GM18868 (cell line): ENCODE results near the gene PKN3.
"Not testable (repeated sequence)": the region's sequence is repeated elsewhere in the genome, so short reads cannot be mapped to it uniquely, and the experiment has no call there.

ENCODE experiments used
- ATAC-seq: cut with Tn5 transposase; IDR thresholded peaks from one replicate; pipeline ENCODE4 v1.9.1; 2021; ENCODE audit warnings: mild to moderate bottlenecking, moderate library complexity; ENCODE audit not compliant: unreplicated experiment

Gene PKN3

DNA sequence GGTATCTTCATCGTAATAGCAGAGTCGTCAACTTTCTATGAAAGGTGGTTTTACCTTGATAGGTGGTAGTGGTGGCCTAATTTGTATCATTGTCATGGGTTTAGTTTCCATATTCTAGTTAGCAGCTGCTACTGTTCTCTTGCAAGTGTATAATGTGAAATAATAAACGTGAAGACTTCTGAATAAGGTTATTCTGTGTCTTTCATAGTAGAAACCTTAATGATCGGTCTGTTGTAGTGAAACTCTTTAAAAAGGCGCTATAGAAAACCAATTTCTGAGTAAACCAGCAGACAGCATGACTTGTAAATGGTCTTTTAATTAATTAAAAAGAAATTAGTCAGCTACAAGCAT lies 11.6 kb upstream of the PKN3 start:
- no peak for ATAC-seq

DNA sequence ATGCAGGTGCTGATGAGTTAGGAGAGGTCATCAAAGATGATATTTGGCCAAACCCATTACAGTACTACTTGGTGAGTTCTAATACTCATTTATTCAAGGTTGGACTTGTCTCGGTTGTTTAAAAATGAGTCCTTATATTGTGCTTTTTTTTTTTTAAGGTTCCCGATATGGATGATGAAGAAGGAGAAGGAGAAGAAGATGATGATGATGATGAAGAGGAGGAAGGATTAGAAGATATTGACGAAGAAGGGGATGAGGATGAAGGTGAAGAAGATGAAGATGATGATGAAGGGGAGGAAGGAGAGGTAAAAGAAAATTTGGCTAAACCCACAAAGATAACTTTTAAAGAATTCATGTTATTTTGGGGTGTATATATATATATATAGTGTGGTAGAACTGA lies 8.6 kb upstream of the PKN3 start:
- not testable (repeated sequence) for ATAC-seq

DNA sequence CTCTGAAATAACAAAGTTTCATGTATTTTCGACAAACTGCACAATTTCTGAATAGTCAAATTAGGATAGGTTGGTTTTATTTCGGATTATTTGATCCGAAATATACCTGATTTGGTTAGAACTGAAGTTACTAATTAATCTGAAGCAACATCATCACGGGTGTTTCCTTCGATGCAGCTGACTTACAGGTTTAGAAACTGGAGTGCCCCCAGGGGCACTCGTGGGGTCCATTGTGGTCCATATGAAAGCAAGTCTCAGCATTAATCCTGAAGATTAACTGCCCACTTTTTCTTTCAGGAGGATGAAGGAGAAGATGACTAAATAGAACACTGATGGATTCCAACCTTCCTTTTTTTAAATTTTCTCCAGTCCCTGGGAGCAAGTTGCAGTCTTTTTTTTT lies 8.0 kb upstream of the PKN3 start:
- no peak for ATAC-seq

DNA sequence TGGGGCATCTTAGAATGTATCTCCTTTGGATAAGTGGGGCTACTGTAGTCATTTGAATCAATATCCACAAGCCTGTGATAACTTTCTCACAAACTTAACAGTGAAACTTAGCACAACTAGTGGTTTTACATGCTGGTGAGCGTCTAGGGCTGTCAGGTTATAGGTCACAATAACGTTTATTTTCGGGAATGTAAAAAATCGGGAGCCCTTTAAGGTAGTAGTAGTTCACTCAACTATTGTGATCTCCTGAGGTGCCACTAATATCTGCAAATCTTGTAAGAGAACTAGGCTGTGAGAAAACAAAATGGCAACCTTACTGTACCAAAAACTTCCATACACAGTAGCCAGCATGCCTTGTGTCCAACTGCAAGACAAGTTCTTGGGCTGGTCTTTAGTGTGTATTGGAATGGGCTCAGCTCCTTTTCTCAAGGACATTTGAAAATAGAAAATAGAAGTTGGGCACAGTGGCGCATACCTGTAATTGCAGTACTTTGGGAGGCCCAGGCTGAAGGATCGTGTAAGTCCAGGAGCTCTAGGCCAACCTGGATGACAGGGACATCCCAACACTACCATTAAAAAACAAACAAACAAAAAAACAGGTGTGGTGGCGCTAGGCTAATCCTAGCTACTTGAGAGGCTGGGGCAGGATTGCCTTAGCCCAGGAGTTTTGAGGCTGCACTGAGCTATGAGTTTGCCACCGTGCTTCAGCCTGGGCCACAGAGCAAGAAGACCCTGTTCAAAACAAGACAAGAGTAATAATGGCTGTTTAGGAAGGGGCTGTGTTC lies 5.2 kb upstream of the PKN3 start:
- no peak for ATAC-seq

DNA sequence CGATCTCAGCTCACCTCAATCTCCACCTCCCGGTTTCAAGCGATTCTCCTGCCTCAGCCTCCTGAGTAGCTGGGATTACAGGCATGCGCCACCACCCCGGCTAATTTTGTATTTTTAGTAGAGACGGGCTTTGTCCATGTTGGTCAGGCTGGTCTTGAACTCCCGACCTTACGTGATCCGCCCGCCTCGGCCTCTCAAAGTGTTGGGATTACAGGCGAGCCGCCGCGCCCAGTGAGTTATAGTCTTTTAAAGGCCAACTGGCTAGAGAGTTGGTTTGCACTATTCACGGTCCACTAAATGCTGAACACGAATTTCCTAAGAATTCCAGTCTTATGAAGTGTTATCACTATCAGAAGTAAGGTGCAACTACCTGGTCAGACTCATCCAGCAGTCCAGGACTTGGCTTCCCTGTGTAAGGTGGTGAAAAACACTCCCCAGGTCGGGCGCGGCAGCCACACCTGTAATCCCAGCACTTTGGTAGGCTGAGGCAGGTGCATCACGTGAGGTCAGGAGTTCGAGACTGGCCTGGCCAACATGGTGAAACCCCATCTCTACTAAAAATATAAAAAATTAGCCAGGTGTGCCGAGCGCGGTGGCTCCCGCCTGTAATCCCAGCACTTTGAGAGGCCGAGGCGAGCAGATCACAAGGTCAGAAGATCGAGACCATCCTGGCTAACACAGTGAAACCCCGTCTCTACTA lies 3.1 kb upstream of the PKN3 start:
- not testable (repeated sequence) for ATAC-seq

DNA sequence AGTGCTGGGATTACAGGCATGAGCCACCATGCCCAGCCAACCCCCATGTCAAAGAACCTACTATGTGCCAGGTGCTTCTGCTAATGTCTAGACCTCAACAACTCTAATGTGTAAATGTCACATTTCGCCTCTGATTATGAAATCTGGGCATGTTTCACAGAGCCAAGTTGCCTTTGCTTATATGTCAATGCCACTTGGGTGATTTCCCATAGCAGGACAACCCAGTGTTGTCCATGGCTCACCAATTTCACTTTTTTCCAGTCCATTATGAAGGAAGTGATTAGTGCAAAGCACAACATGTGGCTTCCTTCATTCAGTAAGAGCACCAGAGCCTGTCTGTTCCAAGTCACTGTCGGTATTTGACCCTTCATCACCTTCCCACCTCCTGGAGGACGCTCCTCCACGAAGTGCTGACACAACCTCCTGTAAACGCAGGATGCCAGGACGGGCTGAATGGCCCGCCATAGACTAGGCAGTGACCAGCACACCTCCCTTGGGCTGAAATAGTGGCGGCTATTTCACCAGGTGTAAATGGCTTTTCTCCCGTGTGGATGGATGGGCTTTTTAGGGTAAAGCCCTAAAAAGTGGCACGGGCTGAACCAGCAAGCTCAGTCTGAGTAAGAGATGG lies 962 bp upstream of the PKN3 start:
- ATAC-seq = no peak

DNA sequence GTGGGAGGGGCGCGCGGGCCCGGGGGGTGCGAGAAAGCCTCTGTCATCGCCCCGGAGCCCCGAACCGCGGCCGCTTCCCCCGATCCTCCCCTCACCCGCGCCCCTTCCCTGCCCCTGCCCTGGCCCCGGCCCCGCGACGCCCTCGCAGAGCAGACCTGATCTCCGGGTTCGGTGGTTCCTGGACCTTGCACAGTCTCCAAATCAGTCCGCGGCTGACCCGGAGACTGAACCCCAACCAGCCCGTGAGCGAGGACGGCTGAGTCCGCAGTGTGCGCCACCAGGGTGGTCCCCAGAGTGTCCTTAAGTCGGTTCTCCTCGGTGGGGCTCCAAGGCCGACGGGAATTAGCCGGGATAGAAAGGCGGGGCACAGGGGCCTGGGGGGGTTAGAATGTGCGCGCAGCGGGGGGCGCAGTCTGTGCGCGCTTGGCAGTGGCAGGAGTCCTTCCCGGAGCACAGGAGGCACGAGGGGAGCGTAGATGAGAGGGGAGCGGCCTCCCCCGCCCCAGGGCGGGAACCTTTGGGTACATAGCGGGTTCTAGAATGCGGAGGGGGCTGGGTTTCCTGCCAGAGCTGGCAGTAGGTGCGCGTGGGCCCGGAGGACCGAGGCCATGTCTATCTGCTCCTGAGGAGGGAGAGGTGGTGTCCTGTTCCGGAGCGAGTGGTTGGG lies 779 bp downstream of the PKN3 start:
- ATAC-seq = peak; percentile 28

DNA sequence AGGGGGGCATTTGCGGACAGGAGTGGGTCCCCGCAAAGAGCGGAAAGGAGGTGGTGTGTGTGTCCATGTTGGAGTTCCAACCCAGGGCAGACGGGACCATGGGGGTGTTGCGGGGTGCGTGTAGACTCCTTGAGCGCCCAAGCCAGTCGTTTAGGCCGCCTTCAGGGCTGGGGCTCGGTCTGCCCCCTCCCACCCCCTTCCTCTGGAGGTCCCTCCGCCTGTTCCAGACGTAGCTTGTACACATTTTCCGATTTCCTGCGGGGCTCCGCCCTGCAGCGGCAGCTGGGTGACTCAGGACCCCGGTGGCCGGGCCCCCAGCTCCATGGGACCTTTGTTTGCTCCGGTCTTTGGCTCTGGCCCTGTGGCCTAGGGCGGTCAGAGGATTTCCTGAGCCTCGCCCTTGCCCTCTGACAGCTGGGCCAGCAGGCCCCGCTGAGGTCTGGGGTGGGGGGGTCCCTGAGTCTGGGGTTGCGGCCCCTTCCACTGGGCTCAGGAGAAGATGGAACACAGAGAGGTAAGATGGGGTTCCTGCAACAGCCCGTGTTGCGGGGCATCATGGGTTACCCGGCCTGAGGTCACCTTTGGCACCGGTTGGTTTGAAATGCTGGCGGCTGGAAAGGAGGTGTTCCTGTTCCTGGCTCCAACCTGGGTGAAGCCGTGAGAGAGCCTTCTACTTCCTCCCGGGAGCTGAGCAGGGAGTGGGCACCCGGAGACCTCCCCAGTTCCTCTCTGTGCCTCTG lies 1.5 kb downstream of the PKN3 start:
- no peak for ATAC-seq

DNA sequence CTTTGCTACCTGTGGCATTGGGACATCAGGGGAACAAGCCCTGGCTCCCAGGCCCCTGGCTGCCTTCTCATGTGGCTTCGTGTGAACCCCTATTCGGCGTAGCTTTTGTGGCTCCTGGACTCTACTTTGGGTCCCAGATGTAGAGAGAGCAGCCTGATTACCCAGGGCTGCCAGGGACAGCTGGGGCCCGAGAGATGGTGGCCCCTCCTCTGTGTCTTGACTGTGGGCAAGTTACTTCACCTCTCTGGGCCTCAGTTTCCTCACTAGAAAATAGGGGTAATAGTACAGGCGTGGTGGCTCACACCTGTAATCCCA lies 2.0 kb downstream of the PKN3 start:
- ATAC-seq = no peak

DNA sequence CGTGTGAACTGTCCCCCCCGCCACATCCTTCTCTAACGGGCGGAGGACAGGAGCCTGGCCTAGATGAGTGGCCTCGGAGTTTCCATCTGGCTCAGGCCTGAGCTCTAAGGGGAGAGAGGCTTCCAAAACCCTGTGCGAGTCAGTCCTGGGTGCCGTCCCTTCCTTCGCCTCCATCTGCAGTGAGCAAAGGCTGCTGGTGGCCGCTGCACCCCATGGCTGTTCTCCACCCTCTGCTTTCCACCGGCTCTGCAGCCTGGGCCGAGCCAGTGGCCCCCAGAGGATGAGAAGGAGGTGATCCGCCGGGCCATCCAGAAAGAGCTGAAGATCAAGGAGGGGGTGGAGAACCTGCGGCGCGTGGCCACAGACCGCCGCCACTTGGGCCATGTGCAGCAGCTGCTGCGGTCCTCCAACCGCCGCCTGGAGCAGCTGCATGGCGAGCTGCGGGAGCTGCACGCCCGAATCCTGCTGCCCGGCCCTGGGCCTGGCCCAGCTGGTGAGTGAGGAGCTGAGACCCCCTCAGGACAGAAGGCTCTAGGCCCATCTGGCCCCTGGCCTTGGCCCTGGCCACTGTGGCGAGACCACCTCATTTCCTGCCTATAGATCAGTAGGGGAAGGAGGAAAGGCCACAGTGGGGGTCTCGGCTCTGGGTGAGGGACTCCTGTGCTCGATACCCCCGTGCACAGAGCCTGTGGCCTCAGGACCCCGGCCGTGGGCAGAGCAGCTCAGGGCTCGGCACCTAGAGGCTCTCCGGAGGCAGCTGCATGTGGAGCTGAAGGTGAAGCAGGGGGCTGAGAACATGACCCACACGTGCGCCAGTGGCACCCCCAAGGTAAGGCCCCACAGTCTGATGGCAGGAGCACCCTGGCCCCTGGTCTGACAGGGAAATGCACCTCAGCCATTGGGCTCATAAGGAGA lies 3.0 kb downstream of the PKN3 start:
- ATAC-seq = no peak

DNA sequence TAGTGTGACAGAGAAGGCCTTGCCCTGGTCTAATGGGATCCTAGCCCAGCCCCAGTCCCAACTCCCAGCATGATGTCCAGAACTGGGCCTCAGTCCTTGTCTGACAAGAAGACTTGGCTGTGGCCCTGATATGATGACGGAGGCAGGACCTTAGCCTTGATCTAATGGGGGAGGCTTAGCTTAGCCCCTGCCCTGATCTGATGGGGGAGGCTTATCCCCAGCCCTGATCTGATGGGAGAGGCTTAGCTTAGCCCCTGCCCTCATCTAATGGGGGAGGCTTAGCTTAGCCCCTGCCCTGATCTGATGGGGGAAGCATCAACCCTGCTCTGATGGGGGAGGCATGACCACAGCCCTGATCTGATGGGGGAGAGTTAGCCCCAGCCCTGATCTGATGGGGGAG lies 3.7 kb downstream of the PKN3 start:
- no peak for ATAC-seq

DNA sequence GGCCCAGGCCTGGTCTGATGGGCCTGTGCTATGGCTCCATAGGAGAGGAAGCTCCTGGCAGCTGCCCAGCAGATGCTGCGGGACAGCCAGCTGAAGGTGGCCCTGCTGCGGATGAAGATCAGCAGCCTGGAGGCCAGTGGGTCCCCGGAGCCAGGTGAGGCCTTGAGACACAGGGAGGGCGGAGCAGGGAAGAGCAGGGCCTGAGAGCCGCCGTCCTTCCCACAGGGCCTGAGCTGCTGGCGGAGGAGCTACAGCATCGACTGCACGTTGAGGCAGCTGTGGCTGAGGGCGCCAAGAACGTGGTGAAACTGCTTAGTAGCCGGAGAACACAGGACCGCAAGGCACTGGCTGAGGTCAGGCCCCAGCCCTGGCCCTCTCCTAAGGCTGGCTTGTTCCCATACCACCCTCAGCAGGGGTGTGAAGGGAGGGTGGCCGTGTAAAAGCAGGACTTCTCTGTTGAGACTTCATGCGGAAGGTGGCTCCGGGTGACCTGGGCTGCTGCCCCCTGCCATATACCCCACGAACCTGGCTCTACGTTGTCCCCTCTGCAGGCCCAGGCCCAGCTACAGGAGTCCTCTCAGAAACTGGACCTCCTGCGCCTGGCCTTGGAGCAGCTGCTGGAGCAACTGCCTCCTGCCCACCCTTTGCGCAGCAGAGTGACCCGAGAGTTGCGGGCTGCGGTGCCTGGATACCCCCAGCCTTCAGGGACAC lies 4.5 kb downstream of the PKN3 start:
- no peak for ATAC-seq

DNA sequence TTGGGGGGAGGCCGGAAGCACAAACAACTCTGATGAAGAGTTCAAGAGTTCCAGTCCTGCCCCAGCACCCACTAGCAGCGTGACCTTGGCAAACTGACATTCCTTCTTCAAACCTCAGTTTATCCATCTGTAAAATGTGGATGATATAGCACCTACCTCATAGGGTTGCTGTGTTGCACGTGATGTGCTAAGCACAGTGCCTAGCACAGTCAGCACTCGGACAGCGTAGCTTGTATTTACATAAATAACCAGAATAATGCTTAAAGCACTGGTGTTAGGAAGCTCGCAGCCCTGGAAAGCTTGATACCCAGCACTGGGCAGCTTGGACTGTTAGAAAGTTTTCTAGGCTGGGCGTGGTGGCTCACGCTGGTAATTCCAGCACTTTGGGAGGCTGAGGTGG lies 5.1 kb downstream of the PKN3 start:
- no peak for ATAC-seq

DNA sequence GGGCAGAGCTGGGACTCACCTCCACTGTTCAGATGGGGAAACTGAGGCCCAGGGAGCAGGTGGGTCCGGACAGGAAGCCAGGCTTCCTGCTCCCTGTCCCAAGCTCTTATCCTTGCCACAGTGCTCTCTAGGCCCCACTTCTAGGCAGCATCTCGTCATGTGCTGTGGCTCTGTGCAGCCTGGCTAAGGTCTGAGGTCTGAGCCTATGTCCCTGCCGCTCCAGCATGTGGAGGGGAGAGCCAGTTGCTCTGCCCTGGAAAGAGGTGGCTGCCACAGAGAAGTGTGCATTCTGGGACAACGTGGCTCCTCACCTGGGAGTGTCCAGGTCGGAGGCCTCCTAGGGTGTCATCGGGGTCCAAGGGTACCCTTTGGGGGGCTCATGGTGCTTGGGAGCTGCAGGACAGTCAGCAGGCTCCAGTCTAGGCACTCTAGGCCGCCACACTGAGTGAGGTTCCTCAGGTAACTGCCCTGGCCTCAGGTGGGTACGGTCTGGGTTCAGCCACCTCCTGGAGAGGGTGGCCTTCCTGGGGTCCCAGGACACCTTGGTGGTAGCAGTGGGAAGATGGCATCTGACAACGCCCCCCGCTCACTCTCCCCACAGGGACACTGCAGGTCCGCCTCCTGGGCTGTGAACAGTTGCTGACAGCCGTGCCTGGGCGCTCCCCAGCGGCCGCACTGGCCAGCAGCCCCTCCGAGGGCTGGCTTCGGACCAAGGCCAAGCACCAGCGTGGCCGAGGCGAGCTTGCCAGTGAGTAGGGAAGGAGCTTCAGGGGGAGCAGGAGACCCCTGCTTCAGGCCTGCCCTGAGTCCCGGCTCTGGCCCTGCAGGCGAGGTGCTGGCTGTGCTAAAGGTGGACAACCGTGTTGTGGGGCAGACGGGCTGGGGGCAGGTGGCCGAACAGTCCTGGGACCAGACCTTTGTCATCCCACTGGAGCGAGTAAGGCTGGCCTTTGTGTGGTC lies 10.4 kb downstream of the PKN3 start:
- ATAC-seq = no peak

DNA sequence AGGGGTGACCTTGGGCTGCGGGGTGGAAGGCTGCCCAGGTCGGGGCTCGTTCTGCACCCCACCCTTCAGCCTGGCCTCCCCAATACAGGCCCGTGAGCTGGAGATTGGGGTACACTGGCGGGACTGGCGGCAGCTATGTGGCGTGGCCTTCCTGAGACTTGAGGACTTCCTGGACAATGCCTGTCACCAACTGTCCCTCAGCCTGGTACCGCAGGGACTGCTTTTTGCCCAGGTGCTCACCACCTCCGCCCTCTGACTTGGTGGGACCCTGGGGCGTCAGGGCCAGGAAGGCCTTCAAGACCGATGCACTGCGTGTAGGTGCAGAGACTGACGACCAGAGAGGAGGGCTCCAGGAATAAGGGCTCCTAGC lies 11.1 kb downstream of the PKN3 start:
- no peak for ATAC-seq

DNA sequence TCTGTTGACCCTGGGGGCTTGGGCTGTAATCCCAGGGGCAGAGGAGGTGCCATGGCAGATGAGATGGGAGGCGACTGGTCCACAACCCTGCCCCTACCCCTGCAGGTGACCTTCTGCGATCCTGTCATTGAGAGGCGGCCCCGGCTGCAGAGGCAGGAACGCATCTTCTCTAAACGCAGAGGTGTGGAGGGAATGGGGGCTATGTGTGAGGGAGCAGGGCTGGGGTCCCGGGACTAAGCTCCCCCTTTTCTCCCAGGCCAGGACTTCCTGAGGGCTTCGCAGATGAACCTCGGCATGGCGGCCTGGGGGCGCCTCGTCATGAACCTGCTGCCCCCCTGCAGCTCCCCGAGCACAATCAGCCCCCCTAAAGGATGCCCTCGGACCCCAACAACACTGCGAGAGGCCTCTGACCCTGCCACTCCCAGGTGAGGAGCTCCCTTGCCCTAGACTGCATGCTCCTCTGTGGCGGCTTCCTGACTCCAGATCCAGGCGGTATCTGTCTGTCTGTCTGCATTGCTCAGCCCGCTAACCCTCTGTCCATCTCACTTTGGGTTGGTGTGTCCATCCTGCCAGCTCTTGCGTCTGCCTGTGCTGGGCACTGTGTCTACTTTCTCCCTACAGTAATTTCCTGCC lies 11.8 kb downstream of the PKN3 start:
- no peak for ATAC-seq

DNA sequence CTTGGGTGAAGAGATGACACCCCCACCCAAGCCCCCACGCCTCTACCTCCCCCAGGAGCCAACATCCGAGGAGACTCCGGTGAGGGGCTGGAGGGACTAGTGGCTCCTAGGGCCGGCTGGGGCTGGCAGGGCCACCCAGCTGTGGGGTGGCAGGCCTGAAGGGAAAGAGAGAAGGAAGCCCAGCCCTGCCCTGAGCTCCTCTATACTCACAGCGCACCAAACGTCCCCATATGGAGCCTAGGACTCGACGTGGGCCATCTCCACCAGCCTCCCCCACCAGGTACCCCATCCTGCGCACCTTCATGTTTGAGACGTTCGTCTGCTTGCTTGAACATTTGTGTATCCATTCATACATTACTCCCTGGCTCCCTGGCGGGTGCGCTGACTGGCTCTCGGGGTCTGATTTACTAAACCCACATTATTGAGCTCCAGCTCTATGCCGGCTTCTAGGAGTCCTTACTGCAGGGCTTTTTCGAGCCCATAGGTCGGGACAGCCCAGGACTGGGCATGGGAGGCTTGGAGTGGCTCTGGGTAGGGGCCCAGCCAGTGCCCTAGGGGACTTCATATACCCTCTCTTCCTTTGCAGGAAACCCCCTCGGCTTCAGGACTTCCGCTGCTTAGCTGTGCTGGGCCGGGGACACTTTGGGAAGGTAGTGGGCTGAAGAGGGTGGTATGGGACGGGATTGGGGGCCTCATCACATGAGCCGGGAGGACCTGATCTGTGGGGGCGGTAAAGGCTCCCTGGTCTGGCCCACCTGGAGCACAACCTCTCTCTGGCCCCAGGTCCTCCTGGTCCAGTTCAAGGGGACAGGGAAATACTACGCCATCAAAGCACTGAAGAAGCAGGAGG lies 12.5 kb downstream of the PKN3 start:
- no peak for ATAC-seq
